Fibroblast of villous mesenchyme (primary cell): ENCODE data around the gene KLC4. TPM values are rescaled to one million over a fixed set of nuclear protein-coding genes. Genes with fewer than 3 reads are reported as not detected.
A peak's percentile ranks its signal among the peaks of the same experiment; 100 is the strongest.

Experiments used
- DNase-seq: peaks from one replicate; pipeline ENCODE4 v3.0.0-alpha.2; 2010; ENCODE audit warnings: low read depth
- H3K4me3 ChIP-seq: 2 replicates; pipeline ENCODE4 v1.5.1; 2011; ENCODE audit warnings: low read depth, mild to moderate bottlenecking, low read length
- total RNA-seq: library from RNA; depleted of rRNA; stranded (reverse); fragments of >200 nt; gene quantifications from 2 replicates; pipeline ENCODE4 v1.2.3, GENCODE V29; 2012
- TF ChIP-seq, protein P1 (sequence below): IDR thresholded peaks from 2 replicates; pipeline ENCODE4 v1.5.1; 2012; ENCODE audit warnings: low read depth, mild to moderate bottlenecking, low read length; ENCODE audit not compliant: insufficient read depth

Gene KLC4
- total RNA-seq, 1 donor, result 16.0 TPM

- no peak overlapping the region for H3K4me3 ChIP-seq
- no peak for DNase-seq
- TF ChIP-seq, protein P1, sequence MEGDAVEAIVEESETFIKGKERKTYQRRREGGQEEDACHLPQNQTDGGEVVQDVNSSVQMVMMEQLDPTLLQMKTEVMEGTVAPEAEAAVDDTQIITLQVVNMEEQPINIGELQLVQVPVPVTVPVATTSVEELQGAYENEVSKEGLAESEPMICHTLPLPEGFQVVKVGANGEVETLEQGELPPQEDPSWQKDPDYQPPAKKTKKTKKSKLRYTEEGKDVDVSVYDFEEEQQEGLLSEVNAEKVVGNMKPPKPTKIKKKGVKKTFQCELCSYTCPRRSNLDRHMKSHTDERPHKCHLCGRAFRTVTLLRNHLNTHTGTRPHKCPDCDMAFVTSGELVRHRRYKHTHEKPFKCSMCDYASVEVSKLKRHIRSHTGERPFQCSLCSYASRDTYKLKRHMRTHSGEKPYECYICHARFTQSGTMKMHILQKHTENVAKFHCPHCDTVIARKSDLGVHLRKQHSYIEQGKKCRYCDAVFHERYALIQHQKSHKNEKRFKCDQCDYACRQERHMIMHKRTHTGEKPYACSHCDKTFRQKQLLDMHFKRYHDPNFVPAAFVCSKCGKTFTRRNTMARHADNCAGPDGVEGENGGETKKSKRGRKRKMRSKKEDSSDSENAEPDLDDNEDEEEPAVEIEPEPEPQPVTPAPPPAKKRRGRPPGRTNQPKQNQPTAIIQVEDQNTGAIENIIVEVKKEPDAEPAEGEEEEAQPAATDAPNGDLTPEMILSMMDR, result no peak
Observed at GRCh38 chr6:43061861-43062260, 2.4 kb downstream of the KLC4 start.

GRCh38 chr6:43062818-43063217 is 3.4 kb downstream of the KLC4 start:
- TF ChIP-seq, protein P1, result no peak
- DNase-seq, result no peak
- no peak overlapping the region for H3K4me3 ChIP-seq

DNA sequence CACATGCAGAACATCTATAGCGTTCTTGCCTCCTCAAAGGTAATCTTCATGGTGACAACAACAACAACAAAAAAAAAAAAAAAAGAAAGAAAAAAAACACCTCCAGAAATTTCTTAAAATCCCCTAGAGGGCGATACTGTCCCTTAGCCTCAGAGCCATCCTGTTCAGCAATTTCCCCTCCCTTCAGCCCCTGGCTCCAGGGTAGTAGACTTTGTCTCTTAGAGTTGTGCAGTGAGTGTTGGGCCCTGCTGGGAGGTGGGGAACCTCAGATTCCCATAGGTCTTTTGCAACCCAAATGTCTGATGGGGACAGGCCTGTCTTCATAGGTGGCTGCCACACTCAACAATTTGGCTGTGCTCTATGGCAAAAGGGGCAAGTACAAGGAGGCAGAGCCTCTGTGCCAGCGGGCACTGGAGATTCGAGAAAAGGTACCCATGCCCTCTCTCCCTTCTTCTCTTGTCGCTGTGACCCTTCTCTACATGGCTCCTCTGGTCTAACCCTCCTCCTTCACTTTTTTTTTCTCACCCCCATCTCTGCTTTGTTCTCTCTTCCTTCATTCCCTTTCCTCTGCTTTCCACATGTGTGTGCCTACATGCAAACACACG is 10.7 kb downstream of the KLC4 start:
- no peak overlapping the region for H3K4me3 ChIP-seq
- DNase-seq, result peak; percentile 78
- TF ChIP-seq, protein P1, result peak; percentile 65

DNA sequence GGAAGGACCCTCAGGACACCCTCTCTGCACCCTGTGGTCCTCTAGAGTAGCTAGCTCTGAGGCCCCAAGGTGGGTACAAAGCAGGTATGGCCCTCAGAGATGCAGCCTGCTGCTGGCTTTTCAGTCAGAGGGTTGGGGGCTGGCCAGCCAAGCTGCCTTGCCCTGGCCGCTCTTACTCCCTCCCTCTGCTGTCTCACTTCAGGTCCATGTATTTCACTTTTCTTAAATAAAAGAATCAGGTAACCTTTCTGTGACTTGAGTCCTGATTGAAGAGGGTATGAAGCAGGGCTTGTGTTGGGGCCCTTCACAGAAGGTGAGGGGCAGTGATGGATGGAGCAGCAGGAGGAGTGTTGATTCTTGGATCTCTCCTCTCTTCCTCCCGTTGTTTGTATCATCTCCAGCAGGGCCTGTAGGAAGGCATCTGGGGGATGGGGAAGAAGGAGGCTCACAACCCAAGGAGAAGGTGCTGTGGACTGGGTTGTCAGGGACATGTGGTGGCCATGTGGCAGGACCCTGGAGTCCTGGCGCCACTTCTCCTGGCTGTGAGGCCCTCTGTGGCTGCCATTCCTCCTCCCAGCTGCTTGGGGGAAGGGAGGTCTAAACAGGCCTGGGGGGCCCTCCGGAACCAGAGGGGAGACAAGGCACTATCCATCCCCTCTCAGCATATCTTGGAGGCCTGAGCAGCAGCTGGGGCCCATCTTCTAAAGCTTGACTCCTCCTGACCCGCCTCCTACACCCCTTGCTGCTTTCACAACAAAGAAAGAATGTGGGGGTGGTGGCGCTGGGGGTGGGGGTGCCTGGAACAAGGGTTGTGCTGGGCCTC is 15.6 kb downstream of the KLC4 start:
- peak overlapping the region; percentile 93 for H3K4me3 ChIP-seq
- peak; percentile 88 for DNase-seq

DNA sequence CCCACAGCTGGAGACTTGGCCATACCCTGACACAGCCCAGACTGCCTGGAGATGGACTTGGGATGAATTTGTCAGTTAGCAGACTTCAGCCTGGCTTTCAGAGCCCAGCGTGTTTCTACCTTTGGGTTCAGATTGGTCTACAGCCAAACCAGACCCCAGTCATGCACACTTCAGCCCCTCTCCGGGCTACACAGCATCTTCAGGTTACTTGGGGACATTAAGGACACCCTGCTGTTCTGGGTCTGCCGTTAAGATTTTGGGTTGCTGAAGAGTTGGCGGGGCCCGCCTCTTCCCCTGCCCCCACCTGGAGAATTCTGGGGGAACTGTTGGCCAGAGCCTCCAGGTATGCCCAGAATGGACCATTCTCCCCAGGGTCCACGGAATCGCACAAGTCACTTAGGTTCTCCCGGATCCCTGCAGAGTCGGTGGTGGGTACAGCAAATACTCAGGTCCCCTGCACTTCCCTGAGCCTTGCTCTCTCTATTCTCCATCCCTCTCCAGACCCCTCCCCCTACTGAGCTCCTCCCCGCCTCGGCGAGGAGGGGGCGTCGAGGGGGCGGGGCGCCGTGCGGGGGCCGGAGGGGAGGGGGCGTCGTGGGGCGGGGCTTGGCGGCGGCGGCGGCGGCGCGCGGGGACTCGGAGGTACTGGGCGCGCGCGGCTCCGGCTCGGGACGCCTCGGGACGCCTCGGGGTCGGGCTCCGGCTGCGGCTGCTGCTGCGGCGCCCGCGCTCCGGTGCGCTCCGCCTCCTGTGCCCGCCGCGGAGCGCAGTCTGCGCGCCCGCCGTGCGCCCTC is 16.4 kb downstream of the KLC4 start, which contains the start of gene PTK7:
TSS of gene PTK7 (plus strand) at position 645 of the 794 bp plus-strand sequence. CDS start 175 bp downstream, outside the sequence.
- peak; percentile 72 for DNase-seq
- peak within 1 kb of the TSS; percentile 93 for H3K4me3 ChIP-seq
- TF ChIP-seq, protein P1, result no peak

More for the DNA sequence above, 15.6 kb downstream of the KLC4 start:
- TF ChIP-seq, protein P1, result no peak

GRCh38 chr6:43076464-43077332 is 17.3 kb downstream of the KLC4 start:
- peak overlapping the region; percentile 93 for H3K4me3 ChIP-seq
- TF ChIP-seq, protein P1, result no peak
- DNase-seq, result peak; percentile 37
